Kidney capillary endothelial cell (primary cell): ENCODE results near the gene MED10.
A peak's percentile ranks its signal among the peaks of the same experiment; 100 is the strongest.

Experiments used
- DNase-seq: peaks from one replicate; pipeline ENCODE4 v3.0.0-alpha.2; 2018; ENCODE audit warnings: low spot score

Gene MED10

GRCh38 chr5:6398570-6399230 lies 20.4 kb upstream of the MED10 start:
- DNase-seq = no peak

- no peak for DNase-seq
These were observed 19.4 kb upstream of the MED10 start for GRCh38 chr5:6397536-6398269.

GRCh38 chr5:6396836-6397535 lies 18.6 kb upstream of the MED10 start:
- DNase-seq = no peak

GRCh38 chr5:6396043-6396442 lies 17.7 kb upstream of the MED10 start:
- no peak for DNase-seq

GRCh38 chr5:6395621-6396020 lies 17.3 kb upstream of the MED10 start:
- no peak for DNase-seq

- no peak for DNase-seq
These were observed 16.7 kb upstream of the MED10 start for GRCh38 chr5:6395102-6395445.

- no peak for DNase-seq
These were observed 16.2 kb upstream of the MED10 start for GRCh38 chr5:6394429-6395101.

- DNase-seq = no peak
These were observed 15.3 kb upstream of the MED10 start for GRCh38 chr5:6393596-6394194.

- DNase-seq = no peak
These were observed 14.2 kb upstream of the MED10 start for GRCh38 chr5:6392561-6392960.

GRCh38 chr5:6391151-6391550 lies 12.8 kb upstream of the MED10 start:
- no peak for DNase-seq

GRCh38 chr5:6389946-6390530 lies 11.7 kb upstream of the MED10 start:
- DNase-seq = no peak

- DNase-seq = no peak
These were observed 11.1 kb upstream of the MED10 start for GRCh38 chr5:6389397-6389796.

GRCh38 chr5:6387970-6388369 lies 9.6 kb upstream of the MED10 start:
- DNase-seq = no peak

- DNase-seq = no peak
These were observed 7.9 kb upstream of the MED10 start for GRCh38 chr5:6386271-6386670.

GRCh38 chr5:6384856-6385255 lies 6.5 kb upstream of the MED10 start:
- no peak for DNase-seq

- no peak for DNase-seq
These were observed 5.0 kb upstream of the MED10 start for GRCh38 chr5:6383376-6383775.

GRCh38 chr5:6379246-6379645 lies 899 bp upstream of the MED10 start:
- DNase-seq = no peak

- no peak for DNase-seq
These were observed 388 bp upstream of the MED10 start for GRCh38 chr5:6378766-6379103.

GRCh38 chr5:6377582-6377904 lies 804 bp downstream of the MED10 start:
- peak; percentile 10 for DNase-seq

GRCh38 chr5:6376974-6377520 lies 1.3 kb downstream of the MED10 start:
- DNase-seq = no peak

GRCh38 chr5:6373081-6373846 lies 5.1 kb downstream of the MED10 start:
- no peak for DNase-seq
